Measurements from ENCODE around the gene CST9L.

CST9L gene

DNA sequence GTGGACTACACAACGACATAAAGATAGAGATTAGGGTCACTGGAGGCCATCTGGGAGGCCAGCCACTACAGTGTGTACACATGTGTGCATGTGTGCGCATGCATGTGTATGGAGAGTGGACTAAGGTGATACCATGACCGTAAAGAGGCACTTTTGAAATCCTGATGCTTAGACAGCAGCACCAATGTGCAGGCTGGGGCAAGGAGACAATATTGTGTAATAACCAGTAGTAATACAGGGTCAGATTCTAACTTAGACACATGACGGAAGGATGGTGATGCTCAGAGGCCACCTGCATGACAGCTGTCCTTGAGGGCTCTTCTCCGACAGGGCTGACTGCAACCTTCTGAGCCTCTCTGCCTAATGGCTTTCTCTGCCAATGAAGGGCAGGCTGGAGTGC, 25.5 kb downstream of the CST9L start:
- no peak for DNase-seq

DNA sequence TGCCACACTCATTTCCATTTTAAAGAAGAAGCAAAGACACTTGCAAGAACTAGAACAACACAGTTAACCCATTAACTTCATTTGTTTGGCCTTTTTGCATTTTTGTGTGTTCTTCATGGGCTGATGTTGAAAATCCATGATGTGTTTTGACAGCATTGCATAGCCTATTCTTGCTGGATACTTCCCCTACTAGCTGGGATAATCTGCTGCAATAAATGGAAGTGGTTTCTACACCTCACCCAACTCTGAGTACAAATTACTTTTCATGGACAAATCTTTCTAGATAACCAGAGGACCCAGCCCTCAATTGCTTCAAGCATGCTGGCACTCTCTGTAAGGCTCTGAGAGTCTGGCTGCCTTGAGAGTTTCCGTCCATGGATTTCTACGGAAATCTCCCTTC, 26.5 kb downstream of the CST9L start:
- no peak for DNase-seq

DNA sequence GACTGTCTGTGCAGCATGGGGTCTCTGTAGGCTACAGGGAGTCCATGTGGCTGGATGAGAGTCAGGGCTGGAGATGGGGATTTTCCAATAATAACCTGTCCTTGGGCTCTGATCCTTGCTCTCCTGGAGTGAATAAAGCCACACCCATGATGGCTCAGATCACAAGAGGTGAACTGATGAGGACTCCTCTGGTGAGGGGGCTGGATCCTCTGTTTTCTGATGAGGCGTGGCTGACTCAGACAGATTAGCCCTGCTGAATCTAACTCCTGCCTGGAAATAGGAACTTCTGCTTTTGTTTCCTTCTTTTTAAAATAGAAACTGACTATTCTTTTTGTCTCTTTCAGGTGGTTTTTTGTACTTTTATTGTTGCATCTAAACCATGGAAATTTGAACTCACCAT, 27.0 kb downstream of the CST9L start:
- DNase-seq = no peak

DNA sequence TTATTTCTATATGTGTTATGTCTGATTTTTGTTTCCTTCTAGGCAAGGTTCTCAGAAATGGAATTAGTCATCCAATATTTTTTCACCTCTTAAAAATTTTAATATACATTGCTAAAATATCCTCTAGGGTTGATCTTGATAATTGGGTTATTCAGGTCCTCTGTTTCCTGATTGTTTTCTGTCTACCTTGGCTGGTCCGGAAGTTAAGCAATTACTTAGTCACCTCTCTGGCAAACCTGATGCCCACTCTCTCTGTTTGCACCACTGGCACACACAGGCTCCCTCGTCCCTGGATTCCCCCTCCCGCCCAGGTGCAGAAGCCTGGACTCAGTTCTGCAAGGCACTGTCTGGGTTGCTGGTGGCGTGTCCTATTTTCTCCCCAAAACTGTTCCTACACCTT, 27.7 kb downstream of the CST9L start:
- no peak for DNase-seq

DNA sequence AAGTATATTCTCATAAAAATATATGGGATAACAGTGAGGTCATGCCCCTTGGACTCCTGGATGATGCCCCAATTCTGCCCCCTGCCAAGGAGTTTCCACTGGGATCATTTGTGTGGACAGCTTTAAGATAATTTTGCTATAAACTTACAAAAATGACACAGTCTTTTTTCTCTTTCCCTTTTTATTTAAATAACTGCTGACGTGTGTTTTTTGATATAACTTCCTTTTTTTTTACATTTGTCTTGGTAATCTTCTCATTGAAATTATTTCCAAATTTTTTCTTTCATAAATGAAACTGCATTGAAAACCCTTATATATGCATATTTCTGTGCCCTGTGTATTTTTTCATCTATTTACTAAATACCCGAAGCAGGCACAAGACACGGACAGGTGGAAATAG, 31.3 kb downstream of the CST9L start:
- no peak for DNase-seq

DNA sequence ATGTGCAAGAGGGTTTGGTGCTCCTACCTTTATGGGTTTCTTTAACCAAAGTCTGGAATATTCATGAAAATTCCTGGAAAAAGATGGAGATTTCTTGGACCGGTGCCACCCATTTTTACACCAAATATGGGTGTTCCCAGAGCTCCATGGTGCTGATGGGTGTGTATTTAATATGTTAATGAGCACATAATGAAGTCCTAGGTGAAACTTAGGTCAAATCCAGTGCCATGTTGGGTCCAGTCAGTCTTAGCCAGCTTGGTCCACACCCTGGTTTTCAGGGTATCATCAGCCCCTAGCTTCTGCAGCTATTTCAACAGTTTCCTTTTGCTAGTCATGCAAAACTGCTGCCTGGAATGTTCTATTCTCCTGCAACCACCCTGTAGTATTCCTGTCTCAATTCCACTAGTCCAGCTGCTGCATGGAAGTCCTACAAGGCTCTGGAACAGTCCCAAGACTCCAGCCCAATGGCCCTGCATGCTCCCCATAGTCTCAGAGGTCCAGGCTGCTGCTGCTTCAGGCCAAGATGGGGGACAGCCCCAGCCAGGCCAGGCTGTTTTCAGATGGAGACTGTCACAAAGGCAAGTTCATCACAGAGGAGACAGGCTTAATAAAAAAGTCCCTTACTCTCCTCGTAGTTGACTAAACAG, 31.8 kb downstream of the CST9L start:
- no peak for DNase-seq

DNA sequence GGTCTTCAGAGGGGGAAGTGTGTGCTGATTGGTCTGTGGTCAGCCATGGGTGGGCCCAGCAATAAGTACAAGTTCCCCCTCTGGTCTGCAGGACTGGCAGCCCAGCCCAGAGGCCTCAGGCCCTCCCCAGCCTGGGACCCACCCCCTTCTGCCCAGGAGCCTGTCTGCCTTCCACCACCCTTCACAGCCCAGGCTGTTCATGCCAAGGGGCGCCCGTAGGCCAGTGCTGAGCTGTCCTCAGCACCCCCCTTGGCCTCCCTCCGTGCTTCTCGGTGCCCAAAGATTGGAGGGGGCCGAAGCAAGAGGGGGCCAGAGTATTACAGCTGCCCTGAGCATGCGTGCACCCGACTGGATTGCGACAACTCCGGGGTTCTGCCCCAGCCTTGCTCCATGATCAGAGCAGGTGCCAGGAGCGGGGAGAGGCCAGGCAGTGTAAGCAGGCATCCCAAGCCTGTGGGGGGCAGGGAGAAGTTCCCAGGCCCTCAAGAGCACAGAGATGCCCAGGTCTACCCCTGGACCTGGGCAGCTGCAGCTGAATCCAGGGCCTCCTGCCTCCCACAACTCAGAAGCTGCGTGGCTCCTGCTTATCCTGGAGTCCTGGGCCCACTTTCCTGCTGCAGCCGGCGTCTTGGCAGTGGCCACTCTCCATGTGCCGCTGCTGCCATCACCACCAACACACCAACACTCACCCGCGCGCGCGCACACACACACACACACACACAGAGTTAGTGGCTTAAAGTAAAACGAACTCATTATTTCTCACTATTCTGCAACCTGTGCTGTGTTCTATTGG, 33.3 kb downstream of the CST9L start:
- DNase-seq = no peak

DNA sequence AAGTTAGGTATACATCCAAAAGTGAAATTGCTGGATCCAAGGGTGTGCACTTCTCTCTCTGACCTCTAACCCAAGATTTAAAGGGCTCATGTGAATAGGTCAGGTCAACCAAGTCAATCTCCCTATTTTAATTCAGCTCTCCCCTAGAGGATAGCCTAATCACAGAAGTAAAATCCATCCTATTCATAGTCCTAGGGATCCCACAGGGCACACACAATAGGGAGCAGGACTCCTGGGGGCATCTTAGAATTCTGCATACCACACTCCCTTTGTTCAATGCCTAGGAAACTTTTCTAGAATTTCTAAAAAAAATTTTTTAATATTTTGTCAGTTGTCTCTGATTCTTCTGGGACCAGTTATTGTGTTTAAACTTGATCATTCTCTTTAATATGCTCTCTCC, 35.1 kb downstream of the CST9L start:
- no peak for DNase-seq

DNA sequence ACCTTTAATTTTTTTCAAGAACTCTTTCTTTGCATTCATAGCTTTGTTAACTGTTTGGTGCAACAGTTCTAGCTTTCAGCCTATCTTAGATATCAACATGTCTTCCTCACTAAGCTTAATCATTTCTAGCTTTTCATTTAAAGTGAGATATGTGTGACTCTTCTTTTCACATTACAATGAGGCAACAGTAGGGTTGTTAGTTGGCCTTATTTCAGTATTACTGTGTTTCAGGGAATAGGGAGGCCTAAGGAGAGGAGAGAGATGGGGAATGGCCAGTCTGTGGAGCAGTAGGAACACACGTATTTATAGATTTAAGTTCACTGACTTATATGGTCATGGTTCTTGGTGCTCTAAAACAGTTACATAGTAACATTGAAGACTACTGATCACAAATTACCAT, 35.8 kb downstream of the CST9L start:
- no peak for DNase-seq

DNA sequence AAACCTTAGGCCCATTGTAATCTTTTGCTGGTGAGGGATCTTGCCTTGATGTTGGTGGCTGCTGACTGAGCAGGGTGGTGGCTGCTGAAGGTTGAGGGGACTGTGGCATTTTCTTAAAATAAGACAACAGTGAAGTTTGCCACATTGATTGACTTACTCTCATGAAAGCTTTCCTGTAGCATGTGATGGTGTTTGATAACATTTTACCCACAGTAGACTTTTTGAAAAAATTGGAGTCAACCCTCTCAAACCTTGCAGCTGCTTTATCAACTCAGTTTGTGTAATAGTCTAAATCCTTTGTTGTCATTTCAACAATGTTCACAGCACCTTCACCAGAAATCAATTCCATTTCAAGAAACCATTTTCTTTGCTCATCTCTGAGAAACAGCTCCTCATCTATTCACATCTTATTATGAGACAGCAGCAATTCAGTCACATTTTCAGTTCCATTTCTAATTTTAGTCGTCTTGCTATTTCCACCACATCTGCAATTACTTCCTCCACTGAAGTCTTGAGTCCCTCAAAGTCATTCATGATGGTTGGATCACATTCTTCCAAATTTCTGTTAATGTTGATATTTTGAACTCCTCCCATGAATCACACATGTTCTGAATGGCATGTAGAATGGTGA, 37.2 kb downstream of the CST9L start:
- DNase-seq = no peak

DNA sequence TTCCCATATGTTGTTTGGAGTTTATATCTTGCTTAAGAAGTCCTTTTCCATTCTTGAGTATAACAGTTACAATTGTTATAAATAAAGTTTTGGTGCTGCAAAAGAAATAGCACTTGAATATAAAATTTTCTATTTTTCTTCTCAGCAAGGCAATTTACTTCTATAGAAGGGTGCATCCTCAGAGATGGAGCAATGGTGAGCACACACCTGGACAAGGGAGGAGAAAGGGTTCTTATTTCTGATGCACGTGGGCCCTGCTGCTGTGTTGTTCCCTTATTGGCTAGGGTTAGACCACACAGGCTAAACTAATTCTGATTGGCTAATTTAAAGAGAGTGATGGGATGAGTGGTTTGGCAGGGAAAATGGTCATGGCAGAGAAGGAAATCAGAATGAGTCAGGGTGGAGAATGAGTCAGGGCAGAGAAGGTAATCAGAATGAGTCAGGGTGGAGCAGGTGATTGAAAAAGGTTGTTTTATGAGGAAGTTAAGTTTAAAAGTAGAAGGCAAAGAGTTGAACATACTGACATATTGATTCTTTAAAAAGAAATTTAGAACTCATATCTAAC, 39.3 kb downstream of the CST9L start:
- DNase-seq = no peak

DNA sequence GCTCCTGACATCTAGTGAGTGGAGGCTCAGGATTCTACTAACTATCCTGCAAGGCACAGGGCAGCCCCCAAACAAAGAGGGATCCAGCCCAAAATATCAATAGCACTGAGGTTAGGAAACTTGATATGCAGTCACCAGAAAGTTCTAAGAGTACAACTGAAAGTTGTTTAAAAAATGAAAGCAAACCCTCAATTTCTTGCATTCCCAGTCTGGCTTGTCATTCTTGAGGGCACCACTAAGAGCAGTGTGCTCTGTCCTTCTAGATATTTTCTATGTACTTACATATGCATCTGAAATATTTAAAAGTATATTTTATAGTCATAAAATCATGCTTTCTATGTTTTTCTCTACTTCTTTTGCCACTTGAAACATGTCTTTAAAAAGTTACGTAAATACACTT, 41.4 kb downstream of the CST9L start:
- DNase-seq = no peak

DNA sequence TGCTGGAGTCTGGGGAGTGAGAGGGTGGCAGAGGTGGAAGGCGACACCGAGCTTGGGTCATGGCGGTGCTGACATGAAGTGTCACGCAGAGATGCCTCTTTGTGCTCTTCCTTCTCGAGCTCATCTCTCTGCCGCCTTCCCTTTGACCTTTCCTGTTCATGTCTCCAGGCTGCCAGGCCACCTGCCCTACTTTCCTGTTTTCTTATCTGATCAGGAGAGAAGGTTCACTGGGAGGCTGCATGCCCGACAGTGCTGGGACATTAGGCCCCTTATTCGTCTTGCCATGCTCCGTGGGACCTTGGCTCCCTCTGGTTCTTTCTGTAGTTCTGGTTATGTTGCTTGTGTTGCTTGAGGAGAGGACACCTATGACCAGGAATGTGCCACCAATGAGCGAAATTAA, 44.1 kb downstream of the CST9L start:
- DNase-seq = no peak

DNA sequence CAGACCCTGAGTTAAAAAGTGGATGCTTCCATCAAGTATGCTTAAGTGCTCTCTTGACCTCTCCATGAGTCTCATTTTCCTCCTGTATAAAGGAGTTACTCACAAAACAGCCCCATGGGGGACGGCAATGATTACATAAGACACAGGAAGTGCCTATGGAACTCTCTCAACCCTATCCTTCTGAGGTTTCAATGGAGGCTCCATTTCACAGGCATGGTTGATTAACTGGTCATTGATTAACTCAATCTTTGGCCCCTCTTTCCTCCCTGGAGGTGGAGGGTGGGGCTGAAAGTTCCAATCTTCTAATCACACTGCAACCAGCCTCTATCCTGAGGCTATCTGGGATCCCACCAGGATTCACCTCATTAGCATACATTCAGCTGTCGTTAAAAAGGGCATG, 48.1 kb downstream of the CST9L start:
- no peak for DNase-seq

DNA sequence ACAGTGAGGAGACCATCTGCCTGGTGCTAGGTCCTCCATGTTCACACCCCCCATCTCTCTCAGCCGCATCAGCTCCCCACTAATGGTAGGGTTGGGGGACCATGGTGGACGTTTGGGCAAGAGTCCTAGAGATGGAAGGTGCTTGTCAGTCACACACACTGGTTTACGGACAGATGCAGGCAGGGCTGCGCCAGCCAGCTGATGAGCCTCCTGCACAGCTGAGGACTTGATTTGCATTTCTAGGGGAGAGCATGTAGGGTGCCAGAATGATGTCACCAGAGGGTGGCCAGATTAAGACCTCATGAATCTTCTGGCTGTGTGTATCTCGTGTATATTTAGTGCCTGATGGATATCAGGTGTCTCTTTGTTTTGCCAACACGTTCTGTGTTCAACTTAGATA, 48.7 kb downstream of the CST9L start:
- no peak for DNase-seq

DNA sequence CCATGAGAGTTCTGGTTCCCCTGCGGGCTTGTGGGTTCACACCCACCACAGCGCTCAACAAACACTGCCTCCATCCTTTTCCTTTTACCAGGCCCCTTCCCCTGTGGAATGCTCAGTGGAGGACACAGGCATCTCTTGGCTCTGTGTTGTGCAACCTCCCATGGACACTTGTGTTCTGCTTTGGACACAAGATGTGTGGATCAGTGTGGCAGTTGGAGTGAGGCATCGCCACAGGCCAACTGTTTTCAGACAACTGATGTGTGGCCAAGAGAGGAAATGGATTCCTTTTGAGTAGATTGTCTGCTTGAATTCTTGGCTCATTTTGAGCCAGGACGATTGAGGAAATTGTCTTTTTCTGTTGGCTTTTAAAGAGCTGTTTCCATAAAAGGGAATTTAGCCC, 50.6 kb downstream of the CST9L start:
- no peak for DNase-seq

DNA sequence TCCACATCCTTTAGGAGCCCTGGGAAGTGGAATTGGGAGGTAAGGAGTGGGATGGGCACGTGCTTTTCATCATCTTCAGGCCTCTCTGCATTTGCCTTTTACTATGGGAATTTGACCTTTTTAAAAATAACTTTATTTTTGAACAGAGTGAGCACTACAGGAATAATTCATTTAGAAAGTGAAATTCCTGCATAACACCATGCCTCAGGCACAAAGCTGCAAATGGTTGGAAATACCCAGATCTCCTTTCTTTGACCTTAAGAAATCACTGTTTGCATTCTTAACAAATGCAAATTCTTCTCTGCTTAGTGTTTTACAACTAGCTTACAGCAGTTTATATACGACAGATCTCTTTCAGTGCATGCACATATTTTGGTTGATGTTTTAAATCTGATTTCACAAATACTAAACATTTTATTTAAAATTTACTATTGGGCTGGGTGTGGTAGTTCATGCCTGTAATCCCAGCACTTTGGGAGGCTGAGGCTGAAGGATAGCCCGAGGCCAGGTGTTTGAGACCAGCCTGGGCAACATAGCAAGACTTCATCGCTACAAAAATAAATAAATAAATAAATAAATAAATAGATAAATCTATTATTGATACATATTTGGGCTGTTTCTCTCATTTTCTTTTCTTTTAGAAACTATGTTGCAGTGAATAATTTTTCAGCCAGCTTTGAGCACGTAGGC, 52.9 kb downstream of the CST9L start:
- DNase-seq = no peak

DNA sequence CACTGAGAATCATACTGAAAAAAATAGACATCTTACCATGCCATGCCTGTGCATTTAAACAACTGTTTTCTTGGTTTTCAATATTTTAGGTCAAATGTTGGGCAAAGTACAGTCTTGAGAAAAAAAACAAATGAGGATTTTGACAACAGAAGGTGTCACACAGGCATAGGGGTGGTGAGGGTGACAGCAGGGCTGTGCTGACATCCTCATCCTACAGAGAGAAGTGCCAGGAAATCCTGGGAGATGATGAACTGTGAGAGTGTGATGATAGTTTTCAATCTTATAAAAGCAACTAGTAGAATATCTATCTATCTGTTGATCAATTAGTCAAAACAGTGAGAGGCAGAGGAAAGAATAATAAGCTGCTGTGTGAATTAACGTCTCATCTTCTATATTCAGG, 53.4 kb downstream of the CST9L start:
- no peak for DNase-seq
